H1 (cell line): Measurements from ENCODE around the gene C20orf96. TPM values are rescaled to one million over a fixed set of nuclear protein-coding genes. Genes with fewer than 3 reads are reported as not detected.

ENCODE experiments used
- CTCF ChIA-PET: fragments of 300-600 bp; sonication (Branson Sonifier 250); formaldehyde crosslinking; loops from one replicate; lab custom pipeline; 2021; ENCODE audit not compliant: partially characterized antibody; lab: Charles Lee
- POLR2A ChIA-PET: fragments of 300-600 bp; sonication (Branson Sonifier 250); formaldehyde crosslinking; loops from one replicate; lab custom pipeline; 2021; ENCODE audit warnings: inconsistent platforms; ENCODE audit not compliant: partially characterized antibody; lab: Charles Lee
- DNase-seq, 2 experiments: peaks; one replicate each; pipeline versions ENCODE4 v3.0.0 to v3.0.0-alpha.2; 2010 to 2022; ENCODE audit warnings: low spot score in 2 of 2, low read depth in 1 of 2, mixed read lengths in 1 of 2
- FAIRE-seq: peaks from 2 replicates; lab custom pipeline; 2011; peaks lifted over from hg19 to GRCh38; lab: Jason Lieb, UNC
- H2AFZ ChIP-seq: 2 replicates; pipeline ENCODE4 v1.8.1; 2012; ENCODE audit warnings: low read length, inconsistent platforms
- H2AK5ac ChIP-seq: 2 replicates; pipeline ENCODE4 v1.6.1; 2013; ENCODE audit warnings: low read depth, low read length
- H2BK120ac ChIP-seq: replicated peaks from 2 replicates; pipeline ENCODE3; 2013; ENCODE audit warnings: low read depth, low read length, inconsistent platforms
- H2BK12ac ChIP-seq: 2 replicates; pipeline ENCODE4 v1.6.1; 2013; ENCODE audit warnings: low read depth, low read length
- H2BK15ac ChIP-seq: 2 replicates; pipeline ENCODE4 v1.6.1; 2013; ENCODE audit warnings: low read length
- H2BK20ac ChIP-seq: 2 replicates; pipeline ENCODE4 v1.6.1; 2013; ENCODE audit warnings: low read length
- H2BK5ac ChIP-seq: 2 replicates; pipeline ENCODE4 v1.6.1; 2013; ENCODE audit warnings: low read depth, low read length
- H3K14ac ChIP-seq: 2 replicates; pipeline ENCODE4 v1.6.1; 2013; ENCODE audit warnings: inconsistent platforms; ENCODE audit not compliant: insufficient read length
- H3K18ac ChIP-seq: 2 replicates; pipeline ENCODE4 v1.6.1; 2013; ENCODE audit warnings: low read length; ENCODE audit errors: extremely low read depth
- H3K23ac ChIP-seq: 2 replicates; pipeline ENCODE4 v1.6.1; 2013; ENCODE audit warnings: inconsistent platforms; ENCODE audit not compliant: insufficient read length
- H3K23me2 ChIP-seq: 2 replicates; pipeline ENCODE4 v1.6.1; 2013; ENCODE audit warnings: low read depth, low read length
- H3K27ac ChIP-seq: 2 replicates; pipeline ENCODE4 v1.6.1; 2011; ENCODE audit warnings: low read depth, low read length, inconsistent platforms
- H3K27me3 ChIP-seq, 4 experiments: replicated peaks in 1 of 4; 1 replicate in 1 of 4; 2 replicates in 3 of 4; pipeline versions ENCODE4 v1.6.1 to v1.8.1; 2011 to 2013; ENCODE audit warnings: low read length in 3 of 4, mild to moderate bottlenecking in 3 of 4, inconsistent platforms in 2 of 4, mixed read lengths in 2 of 4, moderate library complexity in 1 of 4; ENCODE audit not compliant: control insufficient read depth in 3 of 4, insufficient read depth in 3 of 4; ENCODE audit errors: extremely low read depth in 1 of 4
- H3K36me3 ChIP-seq, 4 experiments: 2 replicates each; pipeline versions ENCODE4 v1.6.1 to v1.8.1; 2011 to 2013; ENCODE audit warnings: mild to moderate bottlenecking in 4 of 4, low read length in 3 of 4, moderate library complexity in 2 of 4, control low read depth in 1 of 4, inconsistent platforms in 1 of 4; ENCODE audit not compliant: insufficient read depth in 4 of 4, control insufficient read depth in 2 of 4
- H3K4ac ChIP-seq: replicated peaks from 2 replicates; pipeline ENCODE3; 2013; ENCODE audit warnings: low read length, low read depth, mixed read lengths, inconsistent platforms; ENCODE audit not compliant: insufficient read length
- H3K4me1 ChIP-seq, 4 experiments: replicated peaks in 1 of 4; 1 replicate in 1 of 4; 2 replicates in 3 of 4; pipeline versions ENCODE4 v1.6.1 to v1.8.1; 2011 to 2013; ENCODE audit warnings: low read length in 3 of 4, inconsistent platforms in 2 of 4, mixed read lengths in 1 of 4; ENCODE audit not compliant: insufficient read depth in 4 of 4, control insufficient read depth in 3 of 4
- H3K4me2 ChIP-seq, 2 experiments: 2 replicates each; pipeline versions ENCODE4 v1.6.1 to v1.8.1; 2011 to 2013; ENCODE audit warnings: low read depth in 2 of 2, low read length in 2 of 2, control low read depth in 1 of 2, inconsistent platforms in 1 of 2, mild to moderate bottlenecking in 1 of 2; ENCODE audit not compliant: insufficient read depth in 1 of 2
- H3K4me3 ChIP-seq, 4 experiments: fragments of 200-600, 300-600 bp in 1 of 4; sonication (generic), shearing (Covaris generic), sonication (Bioruptor Twin) in 1 of 4; 2 replicates each; pipeline versions ENCODE4 v1.5.1 to v1.8.1; 2011 to 2016; ENCODE audit warnings: low read length in 4 of 4, low read depth in 3 of 4, control low read depth in 2 of 4, inconsistent platforms in 2 of 4, mild to moderate bottlenecking in 2 of 4, mixed read lengths in 1 of 4, moderate library complexity in 1 of 4; ENCODE audit not compliant: insufficient read depth in 2 of 4; ENCODE audit errors: extremely low read depth in 1 of 4
- H3K56ac ChIP-seq: replicated peaks from 2 replicates; pipeline ENCODE3; 2013; ENCODE audit warnings: low read depth, mild to moderate bottlenecking, mixed read lengths, low read length, inconsistent platforms; ENCODE audit not compliant: insufficient read length
- H3K79me1 ChIP-seq: 2 replicates; pipeline ENCODE4 v1.6.1; 2013; ENCODE audit warnings: low read depth, low read length, control low read depth
- H3K79me2 ChIP-seq, 2 experiments: 2 replicates each; pipeline versions ENCODE4 v1.6.1 to v1.8.1; 2012 to 2013; ENCODE audit warnings: low read length in 2 of 2, mild to moderate bottlenecking in 2 of 2, inconsistent platforms in 1 of 2; ENCODE audit not compliant: insufficient read depth in 2 of 2, control insufficient read depth in 1 of 2
- H3K9ac ChIP-seq, 4 experiments: replicated peaks in 1 of 4; 1 replicate in 1 of 4; 2 replicates in 3 of 4; pipeline versions ENCODE4 v1.6.1 to v1.8.1; 2011 to 2013; ENCODE audit warnings: low read depth in 3 of 4, low read length in 3 of 4, control low read depth in 2 of 4, mild to moderate bottlenecking in 2 of 4, moderate library complexity in 2 of 4, inconsistent platforms in 1 of 4; ENCODE audit errors: extremely low read depth in 1 of 4
- H3K9me3 ChIP-seq, 2 experiments: 2 replicates each; pipeline versions ENCODE4 v1.6.1 to v1.8.1; 2012 to 2013; ENCODE audit warnings: mild to moderate bottlenecking in 2 of 2, moderate library complexity in 2 of 2, control low read depth in 1 of 2, inconsistent platforms in 1 of 2, low read depth in 1 of 2, low read length in 1 of 2, mixed read lengths in 1 of 2; ENCODE audit not compliant: insufficient read depth in 2 of 2
- H4K20me1 ChIP-seq, 2 experiments: replicated peaks in 1 of 2; 2 replicates each; pipeline versions ENCODE3 to v1.8.1; 2011 to 2013; ENCODE audit warnings: inconsistent platforms in 2 of 2, low read length in 2 of 2, mild to moderate bottlenecking in 1 of 2; ENCODE audit not compliant: insufficient read depth in 2 of 2, control insufficient read depth in 1 of 2
- H4K5ac ChIP-seq: 2 replicates; pipeline ENCODE4 v1.6.1; 2013; ENCODE audit warnings: low read length, low read depth, mixed read lengths, inconsistent platforms; ENCODE audit not compliant: insufficient read length
- H4K8ac ChIP-seq: 2 replicates; pipeline ENCODE4 v1.8.0; 2013; ENCODE audit warnings: mild to moderate bottlenecking, moderate library complexity, low read length, inconsistent platforms; ENCODE audit not compliant: insufficient read depth; ENCODE audit errors: extremely low read depth
- H4K91ac ChIP-seq: replicated peaks from 2 replicates; pipeline ENCODE3; 2013; ENCODE audit warnings: low read length, mixed read lengths, inconsistent platforms; ENCODE audit not compliant: insufficient read length
- POU5F1 ChIP-seq: IDR thresholded peaks from 2 replicates; pipeline ENCODE4 v1.6.1; 2011; ENCODE audit warnings: low read depth, mild to moderate bottlenecking, low read length, moderate library complexity
- WGBS, 2 experiments: shearing (Covaris generic) in 1 of 2; methylation state at CpG; one replicate each; pipeline versions ENCODE4 v1.1.6 to v1.1.7; 2013 to 2015; ENCODE audit warnings: low lambda C conversion rate in 2 of 2, mixed read lengths in 2 of 2, inconsistent platforms in 1 of 2, low coverage in 1 of 2, missing lambda C conversion rate in 1 of 2; ENCODE audit not compliant: insufficient replicate concordance in 2 of 2, insufficient coverage in 1 of 2, insufficient read length in 1 of 2; ENCODE audit errors: extremely low coverage in 1 of 2, missing lambda C conversion rate in 1 of 2; 5-methylcytosine and 5-hydroxymethylcytosine counted together
- polyA plus RNA-seq, 7 experiments: library from polyadenylated mRNA; depleted of rRNA in 3 of 7; stranded (reverse) in 5 of 7; unstranded in 2 of 7; fragments of >200 nt in 5 of 7; fragments of 200-250 nt in 2 of 7; gene quantifications; 1 replicate in 5 of 7; 2 replicates in 1 of 7; 4 replicates in 1 of 7; pipeline versions ENCODE4 v1.2.1 to v1.2.3, GENCODE V29; 2011 to 2013; ENCODE audit warnings: missing spikeins in 2 of 7, mixed read lengths in 2 of 7
- total RNA-seq: library from RNA; stranded (reverse); fragmentation: NEBNext Ultra II Directional; extraction: Animal tissue kit (Norgen Biotek cat#: 25700); gene quantifications from 2 replicates; pipeline ENCODE4 v1.2.1, GENCODE V29; 2021

The C20orf96 gene
- total and polyA plus RNA-seq, 2 of the 8 experiments (the other 6 are each of a cell fraction or from before 2014, with no cell fraction given) = 19.2 to 21.0 TPM

DNA sequence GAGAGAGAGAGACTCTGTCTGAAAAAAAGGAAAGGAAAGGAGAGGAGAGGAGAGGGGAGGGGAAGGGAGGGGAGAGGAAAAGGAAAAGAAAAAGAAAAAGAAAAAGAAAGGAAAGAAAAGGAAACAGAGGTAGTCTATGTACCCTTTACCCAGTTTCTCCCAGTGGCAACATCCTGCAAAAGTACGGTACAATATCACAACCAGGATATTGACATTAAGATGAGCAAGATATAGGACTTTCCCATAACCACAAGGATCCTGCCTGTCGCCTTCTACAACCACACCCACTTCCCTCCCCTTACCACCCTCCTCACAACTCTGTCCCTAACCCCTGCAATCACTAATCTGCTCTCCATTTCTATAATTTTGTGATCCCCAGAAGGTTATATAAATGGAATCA, 4.0 kb downstream of the C20orf96 start:
- no peak overlapping the region for H3K4ac ChIP-seq
- FAIRE-seq = no peak
- H2BK20ac ChIP-seq = no peak overlapping the region
- H3K27me3 ChIP-seq = peaks cover 0 to 2% (median 0%) of the 10 kb centered on the region in 4 experiments; a peak in 1 of 7 replicates
- H2BK120ac ChIP-seq = no peak overlapping the region
- H3K56ac ChIP-seq = no peak overlapping the region
- no peaks in the 10 kb centered on the region for H3K9me3 ChIP-seq
- H3K14ac ChIP-seq = no peak overlapping the region
- no peak overlapping the region for H2AK5ac ChIP-seq
- no peak for DNase-seq
- ChIA-PET POLR2A (no interaction called here), CTCF (interaction anchor here (1.1 kb wide), 1 partner anchor 20 kb away, joined by 3 read pairs; no protein-coding TSS in a partner anchor)
- H3K79me2 ChIP-seq = peaks cover 0 to 4% of the 10 kb centered on the region in 2 experiments; a peak in 1 of 4 replicates
- H3K23me2 ChIP-seq = peaks cover 5% of the 10 kb centered on the region
- 89% methylated on average over 2 of the region's 2 CpGs; no CpG with 5 or more reads in 1 of the 2 experiments for WGBS, 2 experiments
- no peak overlapping the region for H2BK15ac ChIP-seq
- H4K8ac ChIP-seq = no peak overlapping the region
- H3K4me3 ChIP-seq = no peak overlapping the region
- no peak overlapping the region for H3K9ac ChIP-seq
- no peak overlapping the region for H3K27ac ChIP-seq
- H4K5ac ChIP-seq = no peak overlapping the region
- H3K36me3 ChIP-seq = peaks cover 0 to 5% (median 2%) of the 10 kb centered on the region in 4 experiments; a peak in 2 of 8 replicates
- peaks cover 0 to 5% (median 4%) of the 10 kb centered on the region in 4 experiments; a peak in 5 of 7 replicates for H3K4me1 ChIP-seq
- no peak for TF ChIP-seq POU5F1
- TF ChIP-seq, all 59 proteins: peak for 0
- no peak overlapping the region for H3K18ac ChIP-seq
- no peak overlapping the region for H2BK5ac ChIP-seq
- H2BK12ac ChIP-seq = no peak overlapping the region
- peaks cover 0 to 3% of the 10 kb centered on the region in 2 experiments for H4K20me1 ChIP-seq
- H3K79me1 ChIP-seq = no peaks in the 10 kb centered on the region
- H2AFZ ChIP-seq = no peak overlapping the region
- H3K4me2 ChIP-seq = no peak overlapping the region
- H4K91ac ChIP-seq = no peak overlapping the region
- no peak overlapping the region for H3K23ac ChIP-seq
